WERI-Rb-1 (cell line): ENCODE results near the gene CKAP5.

Experiments
- DNase-seq: peaks from one replicate; pipeline ENCODE4 v3.0.0-alpha.2; 2020
- H3K27ac ChIP-seq: fragments of 250-450 bp; sonication (Bioruptor Pico); 2 replicates; pipeline ENCODE4 v1.5.1; 2020; ENCODE audit warnings: mild to moderate bottlenecking, moderate library complexity
- H3K27me3 ChIP-seq: fragments of 250-450 bp; sonication (Bioruptor Pico); 2 replicates; pipeline ENCODE4 v1.5.1; 2021; ENCODE audit warnings: mild to moderate bottlenecking, low read depth, moderate library complexity; ENCODE audit not compliant: insufficient read depth, severe bottlenecking
- H3K36me3 ChIP-seq: fragments of 250-450 bp; sonication (Bioruptor Pico); 2 replicates; pipeline ENCODE4 v1.5.1; 2020; ENCODE audit warnings: mild to moderate bottlenecking, moderate library complexity
- H3K4me3 ChIP-seq: 2 replicates; pipeline ENCODE4 v1.5.1; 2011; ENCODE audit warnings: low read depth, mild to moderate bottlenecking, control low read depth, low read length
- H3K9me3 ChIP-seq: fragments of 250-450 bp; sonication (Bioruptor Pico); 2 replicates; pipeline ENCODE4 v1.5.1; 2021; ENCODE audit warnings: mild to moderate bottlenecking, moderate library complexity; ENCODE audit not compliant: severe bottlenecking
- CTCF ChIP-seq: IDR thresholded peaks from 2 replicates; pipeline ENCODE4 v1.5.1; 2011; ENCODE audit warnings: low read depth, mild to moderate bottlenecking, control low read depth, inconsistent platforms, low read length

CKAP5 gene

GRCh38 chr11:46838501-46838900 lies 7.6 kb downstream of the CKAP5 start:
- Histone ChIP-seq H3K9me3 (no peaks in the 10 kb centered on the region), H3K36me3 (peaks cover 27% of the 10 kb centered on the region), H3K27ac (no peak overlapping the region), H3K4me3 (no peak overlapping the region), H3K27me3 (no peaks in the 10 kb centered on the region)
- DNase-seq, result no peak
- TF ChIP-seq CTCF, result no peak

DNA sequence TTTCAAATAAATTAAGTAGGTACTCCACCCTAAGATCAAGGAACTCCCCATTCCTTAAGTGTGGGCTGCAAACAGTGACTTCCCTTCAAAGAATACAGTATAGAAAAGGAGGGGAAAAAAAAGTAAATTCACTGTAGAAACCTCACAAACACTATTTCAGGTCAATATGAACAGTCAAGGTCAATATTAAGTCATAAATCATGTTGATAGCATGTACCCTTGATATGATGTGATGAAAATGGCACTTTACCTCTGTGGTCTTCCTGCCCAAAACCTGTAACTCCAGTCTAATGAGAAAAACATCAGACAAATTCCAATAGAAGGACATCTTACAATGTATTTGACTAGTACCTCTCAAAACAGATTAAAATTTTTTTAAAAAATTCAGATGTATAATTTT lies 8.2 kb downstream of the CKAP5 start:
- H3K9me3 ChIP-seq, result no peaks in the 10 kb centered on the region
- no peak for TF ChIP-seq CTCF
- H3K27me3 ChIP-seq, result no peaks in the 10 kb centered on the region
- no peak overlapping the region for H3K4me3 ChIP-seq
- no peak for DNase-seq
- H3K27ac ChIP-seq, result no peak overlapping the region
- H3K36me3 ChIP-seq, result peaks cover 22% of the 10 kb centered on the region

DNA sequence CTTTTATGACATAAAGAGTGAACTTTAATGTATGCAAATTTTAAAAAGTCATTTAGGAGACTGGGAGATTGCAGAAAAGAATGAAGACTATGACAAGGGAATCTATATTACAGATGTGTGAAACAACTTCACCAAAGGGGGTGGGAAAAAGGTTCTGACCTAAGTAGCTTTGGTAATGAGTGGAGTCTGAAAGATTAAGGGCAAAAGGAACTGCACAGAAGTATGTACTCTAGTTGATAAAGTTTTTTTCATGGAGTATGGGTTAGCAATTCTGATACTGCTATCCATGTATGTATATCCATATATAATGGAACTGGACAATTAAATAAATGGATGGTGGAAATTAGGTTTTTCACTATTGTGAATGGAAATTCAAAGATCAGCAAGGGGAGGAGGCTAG lies 9.2 kb downstream of the CKAP5 start:
- Histone ChIP-seq H3K27me3 (no peaks in the 10 kb centered on the region), H3K27ac (no peak overlapping the region), H3K36me3 (peaks cover 18% of the 10 kb centered on the region), H3K4me3 (no peak overlapping the region), H3K9me3 (no peaks in the 10 kb centered on the region)
- no peak for DNase-seq
- no peak for TF ChIP-seq CTCF

- TF ChIP-seq CTCF, result no peak
- H3K9me3 ChIP-seq, result no peaks in the 10 kb centered on the region
- no peak overlapping the region for H3K4me3 ChIP-seq
- no peak overlapping the region for H3K27ac ChIP-seq
- H3K27me3 ChIP-seq, result no peaks in the 10 kb centered on the region
- H3K36me3 ChIP-seq, result peaks cover 18% of the 10 kb centered on the region
- no peak for DNase-seq
Measured at GRCh38 chr11:46836431-46836830, 9.6 kb downstream of the CKAP5 start.

DNA sequence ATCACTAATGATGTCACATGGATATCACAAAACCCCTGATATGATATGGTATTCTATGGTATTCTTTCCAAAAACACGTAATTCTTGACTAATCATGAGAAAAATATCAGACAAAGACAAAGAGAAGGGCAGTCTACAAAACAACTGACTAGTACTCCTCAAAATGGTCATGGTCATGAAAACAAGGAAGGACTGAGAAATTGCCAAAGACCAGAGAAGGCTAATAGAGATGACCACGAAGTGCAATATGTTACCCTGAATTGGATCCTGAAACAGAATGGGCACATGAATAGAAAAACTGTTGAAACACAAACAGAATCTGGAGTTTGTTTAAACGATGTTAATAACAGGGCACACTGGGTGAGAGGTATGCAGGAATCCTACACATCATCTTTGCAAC lies 10.2 kb downstream of the CKAP5 start:
- H3K36me3 ChIP-seq, result peaks cover 18% of the 10 kb centered on the region
- no peak for TF ChIP-seq CTCF
- no peaks in the 10 kb centered on the region for H3K27me3 ChIP-seq
- H3K27ac ChIP-seq, result no peak overlapping the region
- no peak overlapping the region for H3K4me3 ChIP-seq
- DNase-seq, result no peak
- no peaks in the 10 kb centered on the region for H3K9me3 ChIP-seq

GRCh38 chr11:46834821-46835220 lies 11.3 kb downstream of the CKAP5 start:
- peaks cover 14% of the 10 kb centered on the region for H3K36me3 ChIP-seq
- TF ChIP-seq CTCF, result no peak

More at GRCh38 chr11:46834821-46835220, 11.3 kb downstream of the CKAP5 start:
- H3K9me3 ChIP-seq, result no peaks in the 10 kb centered on the region
- no peaks in the 10 kb centered on the region for H3K27me3 ChIP-seq
- DNase-seq, result no peak
- H3K27ac ChIP-seq, result no peak overlapping the region
- no peak overlapping the region for H3K4me3 ChIP-seq
